Pulmonary artery endothelial cell (primary cell): ENCODE results near the gene ZMAT5. TPM values are rescaled to one million over a fixed set of nuclear protein-coding genes. Genes with fewer than 3 reads are reported as not detected.
"Not testable (repeated sequence)": the region's sequence is repeated elsewhere in the genome, so short reads cannot be mapped to it uniquely, and the experiment has no call there.

ENCODE experiments used
- DNase-seq: peaks from one replicate; pipeline ENCODE4 v3.0.0-alpha.2; 2011; ENCODE audit warnings: low read depth, low spot score
- total RNA-seq: library from RNA; depleted of rRNA; stranded (reverse); fragments of >200 nt; gene quantifications from 2 replicates; pipeline ENCODE4 v1.2.3, GENCODE V29; 2014

ZMAT5 gene
- total RNA-seq, 1 donor from 2014 or later: 19.1 TPM

GRCh38 chr22:29754658-29755395 lies 12.0 kb downstream of the ZMAT5 start:
- DNase-seq: not testable (repeated sequence)

- no peak for DNase-seq
Measured at GRCh38 chr22:29753808-29754657, 12.8 kb downstream of the ZMAT5 start.

- DNase-seq: no peak
Measured at GRCh38 chr22:29751669-29752068, 15.1 kb downstream of the ZMAT5 start.

- no peak for DNase-seq
Measured at GRCh38 chr22:29750559-29751538, 16.0 kb downstream of the ZMAT5 start.

GRCh38 chr22:29750029-29750428 lies 16.8 kb downstream of the ZMAT5 start:
- no peak for DNase-seq

GRCh38 chr22:29748248-29748893 lies 18.4 kb downstream of the ZMAT5 start:
- no peak for DNase-seq

GRCh38 chr22:29747832-29748231 lies 19.0 kb downstream of the ZMAT5 start:
- no peak for DNase-seq

- no peak for DNase-seq
Measured at GRCh38 chr22:29744902-29745301, 21.9 kb downstream of the ZMAT5 start.

- DNase-seq: no peak
Measured at GRCh38 chr22:29742326-29742725, 24.5 kb downstream of the ZMAT5 start.

GRCh38 chr22:29741926-29742325 lies 24.9 kb downstream of the ZMAT5 start:
- DNase-seq: no peak

GRCh38 chr22:29740216-29740615 lies 26.6 kb downstream of the ZMAT5 start:
- no peak for DNase-seq

GRCh38 chr22:29739346-29739875 lies 27.4 kb downstream of the ZMAT5 start:
- no peak for DNase-seq

GRCh38 chr22:29738118-29738815 lies 28.5 kb downstream of the ZMAT5 start:
- no peak for DNase-seq

GRCh38 chr22:29737251-29738117 lies 29.3 kb downstream of the ZMAT5 start:
- no peak for DNase-seq

GRCh38 chr22:29735416-29735815 lies 31.4 kb downstream of the ZMAT5 start:
- DNase-seq: no peak

- DNase-seq: no peak
Measured at GRCh38 chr22:29734838-29735237, 32.0 kb downstream of the ZMAT5 start.

GRCh38 chr22:29734406-29734805 lies 32.4 kb downstream of the ZMAT5 start:
- no peak for DNase-seq

- no peak for DNase-seq
Measured at GRCh38 chr22:29733362-29734201, 33.2 kb downstream of the ZMAT5 start.
